Fibroblast of pulmonary artery (primary cell): Measurements from ENCODE around the gene SYTL5.

Source experiments
- DNase-seq: peaks from one replicate; pipeline ENCODE4 v3.0.0-alpha.2; 2010; ENCODE audit warnings: low read depth
- H3K4me3 ChIP-seq: replicated peaks from 2 replicates; pipeline ENCODE4 v1.5.1; 2011; ENCODE audit warnings: low read depth, mild to moderate bottlenecking, control low read depth, low read length, moderate library complexity
- TF ChIP-seq, protein P1 (sequence below): IDR thresholded peaks from 2 replicates; pipeline ENCODE4 v1.5.1; 2011; ENCODE audit warnings: mild to moderate bottlenecking, control low read depth, low read length, inconsistent platforms; ENCODE audit errors: missing control alignments

Gene SYTL5

DNA sequence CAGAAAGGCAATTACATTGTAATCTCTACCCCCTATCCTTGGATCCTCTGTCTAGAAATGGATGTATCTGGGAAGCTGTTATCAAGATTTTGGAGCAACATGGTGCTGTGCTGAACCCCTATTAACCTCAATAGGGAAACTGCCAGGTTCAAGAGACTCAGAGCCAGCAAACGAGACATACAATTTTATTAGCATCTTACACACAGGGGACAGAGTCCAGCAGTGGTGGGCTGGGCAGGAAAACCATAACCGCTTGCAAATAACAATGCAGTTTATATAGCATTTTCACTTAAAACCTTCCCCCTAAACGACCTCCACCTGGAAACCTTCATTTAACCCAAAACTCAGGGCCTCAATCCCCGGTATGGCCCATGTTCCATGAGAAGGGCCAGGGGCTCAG, 79.5 kb downstream of the SYTL5 start:
- TF ChIP-seq, protein P1, sequence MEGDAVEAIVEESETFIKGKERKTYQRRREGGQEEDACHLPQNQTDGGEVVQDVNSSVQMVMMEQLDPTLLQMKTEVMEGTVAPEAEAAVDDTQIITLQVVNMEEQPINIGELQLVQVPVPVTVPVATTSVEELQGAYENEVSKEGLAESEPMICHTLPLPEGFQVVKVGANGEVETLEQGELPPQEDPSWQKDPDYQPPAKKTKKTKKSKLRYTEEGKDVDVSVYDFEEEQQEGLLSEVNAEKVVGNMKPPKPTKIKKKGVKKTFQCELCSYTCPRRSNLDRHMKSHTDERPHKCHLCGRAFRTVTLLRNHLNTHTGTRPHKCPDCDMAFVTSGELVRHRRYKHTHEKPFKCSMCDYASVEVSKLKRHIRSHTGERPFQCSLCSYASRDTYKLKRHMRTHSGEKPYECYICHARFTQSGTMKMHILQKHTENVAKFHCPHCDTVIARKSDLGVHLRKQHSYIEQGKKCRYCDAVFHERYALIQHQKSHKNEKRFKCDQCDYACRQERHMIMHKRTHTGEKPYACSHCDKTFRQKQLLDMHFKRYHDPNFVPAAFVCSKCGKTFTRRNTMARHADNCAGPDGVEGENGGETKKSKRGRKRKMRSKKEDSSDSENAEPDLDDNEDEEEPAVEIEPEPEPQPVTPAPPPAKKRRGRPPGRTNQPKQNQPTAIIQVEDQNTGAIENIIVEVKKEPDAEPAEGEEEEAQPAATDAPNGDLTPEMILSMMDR = no peak
- DNase-seq = no peak
- no peak overlapping the region for H3K4me3 ChIP-seq

DNA sequence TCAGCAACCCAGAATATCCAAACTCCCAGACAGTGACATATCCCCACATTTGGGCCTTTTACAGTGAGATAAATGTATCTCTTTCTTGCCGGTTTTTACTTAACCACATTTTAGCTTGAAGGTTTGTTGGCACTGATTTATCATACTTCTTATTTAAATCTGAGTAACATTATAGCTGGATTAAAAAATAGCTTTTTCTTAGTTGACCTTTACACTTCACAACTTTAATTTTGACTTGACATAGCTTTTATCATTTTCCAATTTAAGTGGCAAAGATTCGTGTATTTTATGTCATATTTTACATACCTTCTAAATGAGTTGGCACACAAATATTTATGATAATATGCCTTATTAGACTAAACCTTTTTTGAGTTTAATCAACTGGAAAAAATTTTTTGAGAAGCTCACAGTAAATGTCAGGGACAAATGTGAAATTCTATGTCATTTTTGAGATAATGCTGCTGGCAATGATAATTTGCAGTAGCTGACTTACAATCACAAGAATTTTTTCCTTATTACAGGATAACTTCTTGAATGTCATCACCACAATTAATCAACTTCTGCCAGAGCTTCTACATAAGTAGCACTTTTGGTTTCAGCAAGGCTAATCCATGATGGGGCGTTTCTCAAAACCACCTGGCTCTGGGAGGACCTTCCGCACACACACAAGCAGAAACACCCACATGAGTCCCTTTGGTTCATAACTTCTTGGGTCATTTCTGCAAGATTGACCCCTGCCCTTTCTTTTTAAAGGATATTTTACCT, 80.3 kb downstream of the SYTL5 start:
- TF ChIP-seq, protein P1 = no peak
- no peak for DNase-seq
- H3K4me3 ChIP-seq = no peak overlapping the region

DNA sequence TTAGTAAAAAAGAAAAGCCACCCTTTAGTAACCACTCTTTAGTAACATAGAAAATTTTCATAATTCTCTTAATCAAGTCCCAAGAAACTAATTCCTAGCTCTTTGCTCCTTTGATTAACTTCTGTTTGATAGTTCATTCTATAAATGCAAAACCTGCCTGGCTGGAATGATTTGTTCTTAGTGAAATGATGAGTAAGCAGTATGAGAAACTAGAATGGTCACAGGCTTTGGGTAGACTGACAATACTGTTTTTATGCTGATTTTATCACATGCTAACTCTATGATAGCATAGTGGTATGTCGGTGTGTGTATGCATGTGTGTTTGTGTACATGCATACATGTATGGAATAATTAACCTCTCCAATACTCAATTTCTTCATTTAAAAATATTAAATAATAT, 81.2 kb downstream of the SYTL5 start:
- no peak overlapping the region for H3K4me3 ChIP-seq
- DNase-seq = no peak
- TF ChIP-seq, protein P1 = no peak

DNA sequence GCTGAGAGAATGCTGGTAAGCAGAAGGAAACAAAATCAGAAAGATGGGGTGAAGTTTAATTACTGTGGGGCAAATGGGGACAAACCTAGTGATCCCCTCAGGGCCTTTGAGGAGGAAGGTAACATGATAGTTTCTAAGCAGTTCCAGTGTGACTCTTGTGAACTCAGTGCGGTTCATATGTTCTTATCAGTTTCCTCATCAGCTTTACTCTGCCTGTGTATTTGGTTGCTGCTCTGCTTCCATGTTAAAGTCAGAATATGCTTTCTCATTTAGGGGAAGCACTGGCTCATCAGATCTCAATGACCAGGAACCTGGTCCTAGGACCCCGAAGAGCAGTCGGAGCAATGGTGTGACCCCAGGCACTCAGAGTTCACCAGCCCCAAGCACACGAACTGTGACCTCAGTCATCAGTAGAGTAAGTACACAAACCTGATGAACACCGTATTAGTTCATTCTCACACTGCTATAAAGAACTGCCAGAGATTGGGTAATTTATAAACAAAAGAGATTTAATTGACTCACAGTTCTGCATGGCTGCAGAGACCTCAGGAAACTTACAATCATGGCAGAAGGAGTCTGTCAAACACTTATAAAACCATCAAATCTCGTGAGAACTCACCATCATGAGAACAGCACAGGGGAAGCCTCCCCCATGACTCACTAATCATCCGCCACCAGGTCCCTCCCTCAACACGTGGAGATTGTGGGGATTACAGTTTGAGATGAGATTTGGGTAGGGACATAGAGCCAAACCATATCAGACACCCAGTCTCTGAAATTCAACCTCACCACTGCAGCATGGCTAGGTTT, 83.0 kb downstream of the SYTL5 start:
- no peak overlapping the region for H3K4me3 ChIP-seq
- TF ChIP-seq, protein P1 = no peak
- no peak for DNase-seq

DNA sequence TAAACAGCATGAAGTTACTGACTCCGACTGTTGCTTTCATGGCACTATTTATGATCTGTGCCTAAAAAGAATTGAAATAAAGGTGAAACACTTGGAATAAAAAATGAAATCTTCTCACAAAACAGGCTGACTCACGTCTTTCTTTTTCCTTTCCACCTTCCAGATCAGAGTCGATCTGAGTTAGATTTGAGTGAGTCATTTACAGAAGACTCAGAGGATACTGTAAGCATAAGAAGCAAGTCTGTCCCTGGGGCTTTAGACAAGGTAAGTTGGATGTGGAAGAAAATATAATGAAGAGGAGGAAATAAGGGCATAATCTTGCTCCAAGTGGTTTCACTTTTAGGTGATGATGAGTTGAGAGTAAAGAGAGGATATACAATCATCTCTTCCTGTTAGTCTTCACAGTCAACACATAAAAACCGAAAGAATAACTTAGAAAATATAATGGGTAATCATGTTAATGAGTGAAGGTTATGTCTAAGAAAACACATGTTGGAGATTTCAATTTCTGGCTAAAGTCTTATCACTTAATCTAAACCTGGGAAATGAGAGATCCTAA, 89.7 kb downstream of the SYTL5 start:
- DNase-seq = peak; percentile 31
- no peak overlapping the region for H3K4me3 ChIP-seq
- TF ChIP-seq, protein P1 = no peak

DNA sequence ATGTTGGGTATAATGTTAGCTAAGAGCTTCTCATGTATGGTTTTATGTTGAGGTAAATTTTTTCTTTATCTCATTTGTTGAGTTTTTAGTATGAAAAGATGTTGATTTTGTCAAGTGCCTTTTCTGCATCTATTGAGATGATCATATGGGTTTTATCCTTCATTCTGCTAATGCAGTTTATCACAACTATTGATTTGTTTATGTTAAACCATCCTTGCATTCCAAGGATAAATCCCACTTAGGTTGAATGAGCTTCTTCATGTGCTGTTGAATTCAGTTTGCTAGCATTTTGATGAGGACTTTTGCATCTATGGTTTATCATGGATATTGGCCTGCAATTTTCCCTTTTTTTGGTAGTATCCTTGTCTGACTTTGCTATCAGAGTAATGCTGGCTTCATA, 93.3 kb downstream of the SYTL5 start:
- TF ChIP-seq, protein P1 = no peak
- no peak for DNase-seq
- no peak overlapping the region for H3K4me3 ChIP-seq
